Measurements from ENCODE around the gene PAPOLA.

GRCh38 chr14:96464136-96464535, 38.0 kb upstream of the PAPOLA start:
- TF ChIP-seq CTCF (IDR thresholded peaks at IDR 0.05; ENCODE audit: insufficient read depth, low read depth, low read length) (no peak), EZH2 (IDR thresholded peaks at IDR 0.05; ENCODE audit: insufficient read depth, low read length) (no peak)
